ENCODE measurements around the gene ITGB7. TPM values are rescaled to one million over a fixed set of nuclear protein-coding genes. Genes with fewer than 3 reads are reported as not detected.

The ITGB7 gene
- polyA plus RNA-seq, 3 donors, result 24.1 to 33.1 (median 28.4) TPM

DNA sequence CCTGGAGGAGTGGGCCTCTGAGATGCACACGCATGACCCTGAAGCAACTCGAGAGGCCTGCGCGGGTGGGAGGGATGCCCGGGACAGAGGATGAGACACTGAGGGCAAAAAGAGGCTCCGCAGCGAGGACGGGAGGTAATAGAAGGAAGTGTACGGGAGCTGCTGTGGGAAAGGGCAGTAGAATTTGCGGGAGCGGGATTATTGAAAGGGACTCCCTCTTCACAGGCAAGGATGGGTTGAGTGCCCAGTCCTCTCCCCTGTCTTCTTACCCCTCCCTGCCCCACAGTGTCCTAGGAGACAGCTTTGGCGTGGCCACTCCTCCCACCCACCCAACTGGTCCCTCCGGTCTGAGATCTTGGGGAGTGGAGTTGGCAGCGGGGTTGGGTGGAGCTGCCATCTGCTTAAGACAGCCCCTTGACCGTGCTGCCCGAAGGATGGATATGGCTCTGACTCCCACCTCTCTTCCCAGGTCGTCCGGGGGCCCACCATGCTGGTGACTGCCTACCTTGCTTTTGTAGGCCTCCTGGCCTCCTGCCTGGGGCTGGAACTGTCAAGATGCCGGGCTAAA, 45.4 kb upstream of the ITGB7 start:
- TF ChIP-seq, protein P1, sequence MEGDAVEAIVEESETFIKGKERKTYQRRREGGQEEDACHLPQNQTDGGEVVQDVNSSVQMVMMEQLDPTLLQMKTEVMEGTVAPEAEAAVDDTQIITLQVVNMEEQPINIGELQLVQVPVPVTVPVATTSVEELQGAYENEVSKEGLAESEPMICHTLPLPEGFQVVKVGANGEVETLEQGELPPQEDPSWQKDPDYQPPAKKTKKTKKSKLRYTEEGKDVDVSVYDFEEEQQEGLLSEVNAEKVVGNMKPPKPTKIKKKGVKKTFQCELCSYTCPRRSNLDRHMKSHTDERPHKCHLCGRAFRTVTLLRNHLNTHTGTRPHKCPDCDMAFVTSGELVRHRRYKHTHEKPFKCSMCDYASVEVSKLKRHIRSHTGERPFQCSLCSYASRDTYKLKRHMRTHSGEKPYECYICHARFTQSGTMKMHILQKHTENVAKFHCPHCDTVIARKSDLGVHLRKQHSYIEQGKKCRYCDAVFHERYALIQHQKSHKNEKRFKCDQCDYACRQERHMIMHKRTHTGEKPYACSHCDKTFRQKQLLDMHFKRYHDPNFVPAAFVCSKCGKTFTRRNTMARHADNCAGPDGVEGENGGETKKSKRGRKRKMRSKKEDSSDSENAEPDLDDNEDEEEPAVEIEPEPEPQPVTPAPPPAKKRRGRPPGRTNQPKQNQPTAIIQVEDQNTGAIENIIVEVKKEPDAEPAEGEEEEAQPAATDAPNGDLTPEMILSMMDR (IDR thresholded peaks at IDR 0.05), result no peak

DNA sequence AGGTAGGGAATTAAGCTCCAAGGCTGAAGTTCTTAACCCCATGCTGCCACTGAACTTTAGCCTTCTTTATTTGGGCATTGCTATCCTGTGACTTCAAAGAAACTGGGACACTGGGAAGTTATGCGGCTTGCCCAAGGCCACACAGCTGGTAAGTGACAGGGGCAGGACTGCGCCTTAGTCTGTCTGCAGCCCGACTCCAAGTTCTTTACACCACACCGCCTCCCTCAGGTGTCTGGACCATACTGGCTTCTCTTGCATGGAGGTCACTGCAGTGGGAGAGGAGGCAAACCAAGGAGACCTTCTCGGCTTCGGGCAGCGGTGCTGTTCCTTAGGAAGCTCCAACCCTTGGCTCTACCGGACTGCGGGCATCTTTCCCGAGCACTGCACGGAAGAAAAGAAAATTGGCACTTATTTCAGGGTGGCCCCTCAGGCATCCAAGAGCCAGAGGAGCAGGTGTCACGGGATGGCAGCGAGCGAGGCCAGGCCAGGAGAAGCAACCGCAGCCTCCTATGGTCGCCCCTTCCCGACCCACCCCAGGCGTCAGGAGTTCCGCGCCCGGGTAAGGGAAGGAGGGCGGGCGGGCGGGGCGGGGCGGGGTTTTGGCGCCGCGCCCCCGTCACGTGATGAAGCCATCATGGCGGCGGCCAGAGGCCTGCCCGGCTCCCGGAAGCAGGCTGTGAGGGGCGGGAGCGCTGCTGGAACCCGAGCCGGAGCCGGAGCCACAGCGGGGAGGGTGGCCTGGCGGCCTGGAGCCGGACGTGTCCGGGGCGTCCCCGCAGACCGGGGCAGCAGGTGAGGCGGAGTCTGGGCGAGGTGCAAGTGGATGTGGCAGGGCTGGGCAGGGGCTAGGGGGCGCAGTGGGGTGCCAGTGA, 44.7 kb upstream of the ITGB7 start:
- Histone ChIP-seq H3K79me2 (ENCODE audit: insufficient read depth, low read length) (peaks cover 32% of the 10 kb centered on the region), H3K27me3 (ENCODE audit: control insufficient read depth in 2 of 2, insufficient read depth in 2 of 2, low read length in 2 of 2) (no peaks in the 10 kb centered on the region), H3K27ac (ENCODE audit: low read depth in 1 of 2, low read length in 2 of 2) (peak overlapping the region; percentile 59 to 93), H3K36me3 (replicated peaks in 1 of 2; ENCODE audit: control insufficient read depth in 1 of 2, insufficient read depth in 2 of 2, low read length in 2 of 2) (peaks cover 8 to 22% of the 10 kb centered on the region in 2 donors), H4K20me1 (ENCODE audit: insufficient read depth, low read length) (peaks cover 19% of the 10 kb centered on the region), H3K4me1 (ENCODE audit: control insufficient read depth in 1 of 2, insufficient read depth in 2 of 2, low read length in 2 of 2) (peaks cover 30 to 45% of the 10 kb centered on the region in 2 donors), H3K9me3 (replicated peaks in 1 of 2; ENCODE audit: control insufficient read depth in 1 of 2, insufficient read depth in 1 of 2, low read length in 2 of 2) (no peaks in the 10 kb centered on the region), H2AFZ (ENCODE audit: insufficient read depth, low read depth, low read length, poor library complexity, severe bottlenecking) (peak overlapping the region; percentile 95), H3K4me3 (replicated peaks in 1 of 3; ENCODE audit: low read depth in 2 of 3, low read length in 3 of 3) (peak overlapping the region; percentile 72 to 98 (median 90)), H3K4me2 (replicated peaks; ENCODE audit: extremely low read depth, low read length, poor library complexity, severe bottlenecking) (peak overlapping the region; percentile 99), H3K9ac (ENCODE audit: insufficient read depth, low read length, poor library complexity, severe bottlenecking) (peak overlapping the region; percentile 90)
- Mint-ChIP-seq H3K9me3 (no peaks in the 10 kb centered on the region), H3K27me3 (ENCODE audit: low read depth in 3 of 3) (no peaks in the 10 kb centered on the region), H3K36me3 (peaks cover 12 to 23% of the 10 kb centered on the region in 2 donors), H3K4me3 (peak overlapping the region; percentile 94 to 98), H3K4me1 (peaks cover 43% of the 10 kb centered on the region), H3K27ac (peak overlapping the region; percentile 84 to 97 (median 94))
- intact Hi-C loops (cut with micrococcal nuclease), result loop anchor here (2.0 to 5.0 kb wide), 2 partner anchors 34 to 35 kb away; no protein-coding TSS in a partner anchor
- TF ChIP-seq, protein P1 (IDR thresholded peaks at IDR 0.05), result peak; percentile 45
- WGBS (ENCODE audit: insufficient coverage), result 0% methylated on average over 37 of the region's 51 CpGs
- DNase-seq, result peak; percentile 54 to 71 (median 69)

More for the DNA sequence above, 45.4 kb upstream of the ITGB7 start:
- H3K4me1 Mint-ChIP-seq, result peaks cover 41% of the 10 kb centered on the region
- H3K27me3 Mint-ChIP-seq (ENCODE audit: low read depth in 3 of 3), result no peaks in the 10 kb centered on the region
- H3K4me3 Mint-ChIP-seq, result peak overlapping the region; percentile 94 to 98
- no peak for DNase-seq
- H3K9me3 ChIP-seq (replicated peaks in 1 of 2; ENCODE audit: control insufficient read depth in 1 of 2, insufficient read depth in 1 of 2, low read length in 2 of 2), result no peaks in the 10 kb centered on the region
- H3K36me3 Mint-ChIP-seq, result peaks cover 12 to 23% of the 10 kb centered on the region in 2 donors
- no peaks in the 10 kb centered on the region for H3K27me3 ChIP-seq (ENCODE audit: control insufficient read depth in 2 of 2, insufficient read depth in 2 of 2, low read length in 2 of 2)
- peak overlapping the region; percentile 95 for H2AFZ ChIP-seq (ENCODE audit: insufficient read depth, low read depth, low read length, poor library complexity, severe bottlenecking)
- 22% methylated on average over 11 of the region's 19 CpGs for WGBS (ENCODE audit: insufficient coverage)
- no peaks in the 10 kb centered on the region for H3K9me3 Mint-ChIP-seq
- intact Hi-C loops (cut with micrococcal nuclease), result loop anchor here in 1 of 2 donors (5.0 kb wide), 1 partner anchor 35 kb away; no protein-coding TSS in a partner anchor
- peaks cover 32% of the 10 kb centered on the region for H3K79me2 ChIP-seq (ENCODE audit: insufficient read depth, low read length)
- peak overlapping the region; percentile 72 to 98 (median 90) for H3K4me3 ChIP-seq (replicated peaks in 1 of 3; ENCODE audit: low read depth in 2 of 3, low read length in 3 of 3)
- peak overlapping the region; percentile 59 to 93 for H3K27ac ChIP-seq (ENCODE audit: low read depth in 1 of 2, low read length in 2 of 2)
- peak overlapping the region; percentile 99 for H3K4me2 ChIP-seq (replicated peaks; ENCODE audit: extremely low read depth, low read length, poor library complexity, severe bottlenecking)
- peaks cover 30 to 45% of the 10 kb centered on the region in 2 donors for H3K4me1 ChIP-seq (ENCODE audit: control insufficient read depth in 1 of 2, insufficient read depth in 2 of 2, low read length in 2 of 2)
- peaks cover 19% of the 10 kb centered on the region for H4K20me1 ChIP-seq (ENCODE audit: insufficient read depth, low read length)
- peak overlapping the region; percentile 90 for H3K9ac ChIP-seq (ENCODE audit: insufficient read depth, low read length, poor library complexity, severe bottlenecking)
- peak overlapping the region; percentile 73 to 97 (median 94) for H3K27ac Mint-ChIP-seq
- H3K36me3 ChIP-seq (replicated peaks in 1 of 2; ENCODE audit: control insufficient read depth in 1 of 2, insufficient read depth in 2 of 2, low read length in 2 of 2), result peaks cover 8 to 22% of the 10 kb centered on the region in 2 donors

Data from CD14-positive monocyte (primary cell).